ENCODE data around the gene MPZ. TPM values are rescaled to one million over a fixed set of nuclear protein-coding genes. Genes with fewer than 3 reads are reported as not detected.

MPZ gene
- total and polyA plus RNA-seq, 9 of the 15 experiments (the other 6 are each of a cell fraction or from before 2014, with no cell fraction given) = 0.22 to 16.6 (median 10.9) TPM

DNA sequence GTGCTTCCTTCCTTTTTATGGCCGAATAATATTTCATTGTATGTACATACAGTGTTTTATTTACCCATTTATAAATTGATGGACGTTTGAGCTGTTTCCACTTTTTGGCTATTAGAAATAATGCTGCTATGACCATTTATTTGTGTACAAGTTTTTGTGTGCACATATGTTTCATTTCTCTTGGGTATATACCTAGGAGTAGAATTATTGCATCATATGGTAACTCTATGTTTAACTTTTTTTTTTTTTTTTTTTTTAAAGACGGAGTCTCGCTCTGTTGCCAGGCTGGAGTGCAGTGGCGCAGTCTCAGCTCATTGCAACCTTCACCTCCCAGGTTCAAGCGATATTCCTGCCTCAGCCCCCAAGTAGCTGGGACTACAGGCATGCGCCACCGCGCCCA lies 23.4 kb upstream of the MPZ start:
- Histone ChIP-seq H3K79me2 (ENCODE audit: control insufficient read depth, insufficient read depth, low read length) (no peaks in the 10 kb centered on the region), H3K4me2 (ENCODE audit: insufficient read depth, low read length) (no peak overlapping the region), H3K4me1 (replicated peaks in 1 of 2; ENCODE audit: control insufficient read depth in 2 of 2, insufficient read depth in 2 of 2, low read length in 2 of 2) (no peaks in the 10 kb centered on the region), H3K9me3 (replicated peaks; ENCODE audit: control insufficient read depth, insufficient read depth, low read depth, low read length) (no peaks in the 10 kb centered on the region), H4K20me1 (replicated peaks; ENCODE audit: control insufficient read depth, insufficient read depth, low read length) (no peaks in the 10 kb centered on the region), H3K27ac (ENCODE audit: extremely low read depth, low read depth, low read length) (no peak overlapping the region), H3K9me1 (ENCODE audit: control insufficient read depth, insufficient read depth, low read length) (no peaks in the 10 kb centered on the region), H3K27me3 (ENCODE audit: control insufficient read depth in 2 of 2, insufficient read depth in 2 of 2, low read length in 2 of 2) (no peaks in the 10 kb centered on the region), H3K4me3 (no peak overlapping the region), H2AFZ (ENCODE audit: low read depth, low read length) (no peak overlapping the region), H3K9ac (ENCODE audit: insufficient read depth in 1 of 2, low read depth in 2 of 2, low read length in 2 of 2) (no peak overlapping the region), H3K36me3 (ENCODE audit: control insufficient read depth, insufficient read depth, low read length) (peaks cover 87% of the 10 kb centered on the region)
- WGBS (ENCODE audit: insufficient coverage, low coverage, missing lambda C conversion rate) = 86% methylated on average over 5 of the region's 9 CpGs
- TF ChIP-seq CEBPG (CRISPR knock-in tag; IDR thresholded peaks at IDR 0.05) = no peak
- peak; percentile 51 to 82 for TF ChIP-seq CEBPG (tag; conservative IDR thresholded peaks at IDR 0.05 in 1 of 2, IDR thresholded peaks at IDR 0.05 in 1 of 2)
- peak; percentile 43; the same call in 1 of the 2 replicates for TF ChIP-seq CEBPB (tag; IDR thresholded peaks at IDR 0.05)
- TF ChIP-seq MEF2D (tag; conservative IDR thresholded peaks at IDR 0.05; ENCODE audit: low read depth) = no peak
- TF ChIP-seq, protein P1, sequence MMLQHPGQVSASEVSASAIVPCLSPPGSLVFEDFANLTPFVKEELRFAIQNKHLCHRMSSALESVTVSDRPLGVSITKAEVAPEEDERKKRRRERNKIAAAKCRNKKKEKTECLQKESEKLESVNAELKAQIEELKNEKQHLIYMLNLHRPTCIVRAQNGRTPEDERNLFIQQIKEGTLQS (IDR thresholded peaks at IDR 0.05) = peak; percentile 29; the same call in 1 of the 2 replicates
- TF ChIP-seq, protein P1 (CRISPR knock-in tag; conservative IDR thresholded peaks at IDR 0.05) = no peak
- TF ChIP-seq ZNF77 (CRISPR knock-in tag; IDR thresholded peaks at IDR 0.05) = no peak
- TF ChIP-seq SAFB2 (IDR thresholded peaks at IDR 0.05; ENCODE audit: borderline replicate concordance, low read depth, low read length, severe bottlenecking) = no peak
- no peak for TF ChIP-seq CHCHD3 (CRISPR knock-in tag; IDR thresholded peaks at IDR 0.05)
- ChIA-PET CTCF (ENCODE audit: low intra/inter-chr PET ratio) (no interaction called here), POLR2A (interaction anchor here (0.7 to 1.0 kb wide), 3 partner anchors 19 to 416 kb away, joined by 3 to 4 read pairs (median 3); partner anchors contain the start of genes DUSP12 and SDHC)
- in situ Hi-C loops (cut with MboI) = no loop called here
- no TSS peak for BruUV-seq (replicated peaks)
- ATAC-seq = no peak
- no peak for DNase-seq (ENCODE audit: extremely low read depth in 1 of 4, low spot score in 3 of 4)
- FAIRE-seq = no peak
- intact Hi-C loops (cut with micrococcal nuclease) = no loop called here
